Posterior cingulate gyrus (tissue), 11 donors: ENCODE results near the gene ALCAM.
A peak's percentile ranks its signal among the peaks of the same experiment; 100 is the strongest.

Source experiments
- DNase-seq, 10 donors: peaks; one replicate each; pipeline versions ENCODE4 v3.0.0 to v3.0.0-alpha.2; 2020 to 2021; ENCODE audit warnings: mixed read lengths in 3 of 10
- intact Hi-C: fragments of 100-400 bp; cut with DNase I; formaldehyde crosslinking; loops from one replicate; pipeline ENCODE4 v1.15.1; 2023

Gene ALCAM

GRCh38 chr3:105355408-105356061, 11.2 kb upstream of the ALCAM start:
- no peak for DNase-seq
- intact Hi-C loops = no loop called here

- DNase-seq = no peak
- intact Hi-C loops = no loop called here
Measured at GRCh38 chr3:105356396-105356795, 10.3 kb upstream of the ALCAM start.

GRCh38 chr3:105356988-105357387, 9.7 kb upstream of the ALCAM start:
- intact Hi-C loops = no loop called here
- DNase-seq = peak in 1 of 10 donors; percentile 27

- intact Hi-C loops = no loop called here
- DNase-seq = no peak
Measured at GRCh38 chr3:105359098-105359762, 7.5 kb upstream of the ALCAM start.

- DNase-seq = no peak
- intact Hi-C loops = loop anchor here (10.0 kb wide), 2 partner anchors 795 to 1255 kb away; no protein-coding TSS in a partner anchor
Measured at GRCh38 chr3:105360003-105360402, 6.7 kb upstream of the ALCAM start.

- intact Hi-C loops = loop anchor here (10.0 kb wide), 2 partner anchors 797 to 1257 kb away; no protein-coding TSS in a partner anchor
- DNase-seq = no peak
Measured at GRCh38 chr3:105362021-105362665, 4.6 kb upstream of the ALCAM start.

GRCh38 chr3:105364128-105364527, 2.6 kb upstream of the ALCAM start:
- intact Hi-C loops = loop anchor here (10.0 kb wide), 2 partner anchors 799 to 1259 kb away; no protein-coding TSS in a partner anchor
- no peak for DNase-seq

GRCh38 chr3:105365081-105365390, 1.7 kb upstream of the ALCAM start:
- intact Hi-C loops = loop anchor here (5.0 to 10.0 kb wide), 3 partner anchors 502 to 1260 kb away; partner anchors contain the start of gene CBLB
- no peak for DNase-seq

GRCh38 chr3:105365391-105366325, 1.1 kb upstream of the ALCAM start:
- peak in 5 of 10 donors; percentile 6 to 53 (median 33) for DNase-seq
- intact Hi-C loops = loop anchor here (1.0 to 10.0 kb wide), 6 partner anchors 153 to 1261 kb away; partner anchors contain the start of gene CBLB

- peak in 6 of 10 donors; percentile 19 to 88 (median 31) for DNase-seq
- intact Hi-C loops = loop anchor here (1.0 to 10.0 kb wide), 5 partner anchors 81 to 1262 kb away; partner anchors contain the start of gene CBLB
Measured at GRCh38 chr3:105367063-105367405, 325 bp downstream of the ALCAM start.

- intact Hi-C loops = loop anchor here (1.0 to 10.0 kb wide), 5 partner anchors 81 to 1263 kb away; partner anchors contain the start of gene CBLB
- peak; percentile 37 to 95 (median 74) for DNase-seq
Measured at GRCh38 chr3:105367406-105368213, 901 bp downstream of the ALCAM start.

GRCh38 chr3:105368566-105369499, 2.1 kb downstream of the ALCAM start:
- DNase-seq = peak in 9 of 10 donors; percentile 13 to 82 (median 34)
- intact Hi-C loops = loop anchor here (5.0 to 10.0 kb wide), 3 partner anchors 498 to 1264 kb away; partner anchors contain the start of gene CBLB

GRCh38 chr3:105369500-105370371, 3.0 kb downstream of the ALCAM start:
- intact Hi-C loops = loop anchor here (5.0 to 10.0 kb wide), 3 partner anchors 498 to 1265 kb away; partner anchors contain the start of gene CBLB
- peak; percentile 34 to 92 (median 66) for DNase-seq

GRCh38 chr3:105373383-105373782, 6.7 kb downstream of the ALCAM start:
- no peak for DNase-seq
- intact Hi-C loops = no loop called here

- intact Hi-C loops = no loop called here
- no peak for DNase-seq
Measured at GRCh38 chr3:105375750-105376511, 9.2 kb downstream of the ALCAM start.

- DNase-seq = no peak
- intact Hi-C loops = no loop called here
Measured at GRCh38 chr3:105377716-105378115, 11.0 kb downstream of the ALCAM start.
